Measurements from ENCODE around the gene MTRF1L. TPM values are rescaled to one million over a fixed set of nuclear protein-coding genes. Genes with fewer than 3 reads are reported as not detected.

MTRF1L gene
- total and polyA plus RNA-seq, 2 of the 8 experiments (the other 6 are each of a cell fraction or from before 2014, with no cell fraction given) = 4.5 to 26.5 TPM

- TF ChIP-seq, protein P1, sequence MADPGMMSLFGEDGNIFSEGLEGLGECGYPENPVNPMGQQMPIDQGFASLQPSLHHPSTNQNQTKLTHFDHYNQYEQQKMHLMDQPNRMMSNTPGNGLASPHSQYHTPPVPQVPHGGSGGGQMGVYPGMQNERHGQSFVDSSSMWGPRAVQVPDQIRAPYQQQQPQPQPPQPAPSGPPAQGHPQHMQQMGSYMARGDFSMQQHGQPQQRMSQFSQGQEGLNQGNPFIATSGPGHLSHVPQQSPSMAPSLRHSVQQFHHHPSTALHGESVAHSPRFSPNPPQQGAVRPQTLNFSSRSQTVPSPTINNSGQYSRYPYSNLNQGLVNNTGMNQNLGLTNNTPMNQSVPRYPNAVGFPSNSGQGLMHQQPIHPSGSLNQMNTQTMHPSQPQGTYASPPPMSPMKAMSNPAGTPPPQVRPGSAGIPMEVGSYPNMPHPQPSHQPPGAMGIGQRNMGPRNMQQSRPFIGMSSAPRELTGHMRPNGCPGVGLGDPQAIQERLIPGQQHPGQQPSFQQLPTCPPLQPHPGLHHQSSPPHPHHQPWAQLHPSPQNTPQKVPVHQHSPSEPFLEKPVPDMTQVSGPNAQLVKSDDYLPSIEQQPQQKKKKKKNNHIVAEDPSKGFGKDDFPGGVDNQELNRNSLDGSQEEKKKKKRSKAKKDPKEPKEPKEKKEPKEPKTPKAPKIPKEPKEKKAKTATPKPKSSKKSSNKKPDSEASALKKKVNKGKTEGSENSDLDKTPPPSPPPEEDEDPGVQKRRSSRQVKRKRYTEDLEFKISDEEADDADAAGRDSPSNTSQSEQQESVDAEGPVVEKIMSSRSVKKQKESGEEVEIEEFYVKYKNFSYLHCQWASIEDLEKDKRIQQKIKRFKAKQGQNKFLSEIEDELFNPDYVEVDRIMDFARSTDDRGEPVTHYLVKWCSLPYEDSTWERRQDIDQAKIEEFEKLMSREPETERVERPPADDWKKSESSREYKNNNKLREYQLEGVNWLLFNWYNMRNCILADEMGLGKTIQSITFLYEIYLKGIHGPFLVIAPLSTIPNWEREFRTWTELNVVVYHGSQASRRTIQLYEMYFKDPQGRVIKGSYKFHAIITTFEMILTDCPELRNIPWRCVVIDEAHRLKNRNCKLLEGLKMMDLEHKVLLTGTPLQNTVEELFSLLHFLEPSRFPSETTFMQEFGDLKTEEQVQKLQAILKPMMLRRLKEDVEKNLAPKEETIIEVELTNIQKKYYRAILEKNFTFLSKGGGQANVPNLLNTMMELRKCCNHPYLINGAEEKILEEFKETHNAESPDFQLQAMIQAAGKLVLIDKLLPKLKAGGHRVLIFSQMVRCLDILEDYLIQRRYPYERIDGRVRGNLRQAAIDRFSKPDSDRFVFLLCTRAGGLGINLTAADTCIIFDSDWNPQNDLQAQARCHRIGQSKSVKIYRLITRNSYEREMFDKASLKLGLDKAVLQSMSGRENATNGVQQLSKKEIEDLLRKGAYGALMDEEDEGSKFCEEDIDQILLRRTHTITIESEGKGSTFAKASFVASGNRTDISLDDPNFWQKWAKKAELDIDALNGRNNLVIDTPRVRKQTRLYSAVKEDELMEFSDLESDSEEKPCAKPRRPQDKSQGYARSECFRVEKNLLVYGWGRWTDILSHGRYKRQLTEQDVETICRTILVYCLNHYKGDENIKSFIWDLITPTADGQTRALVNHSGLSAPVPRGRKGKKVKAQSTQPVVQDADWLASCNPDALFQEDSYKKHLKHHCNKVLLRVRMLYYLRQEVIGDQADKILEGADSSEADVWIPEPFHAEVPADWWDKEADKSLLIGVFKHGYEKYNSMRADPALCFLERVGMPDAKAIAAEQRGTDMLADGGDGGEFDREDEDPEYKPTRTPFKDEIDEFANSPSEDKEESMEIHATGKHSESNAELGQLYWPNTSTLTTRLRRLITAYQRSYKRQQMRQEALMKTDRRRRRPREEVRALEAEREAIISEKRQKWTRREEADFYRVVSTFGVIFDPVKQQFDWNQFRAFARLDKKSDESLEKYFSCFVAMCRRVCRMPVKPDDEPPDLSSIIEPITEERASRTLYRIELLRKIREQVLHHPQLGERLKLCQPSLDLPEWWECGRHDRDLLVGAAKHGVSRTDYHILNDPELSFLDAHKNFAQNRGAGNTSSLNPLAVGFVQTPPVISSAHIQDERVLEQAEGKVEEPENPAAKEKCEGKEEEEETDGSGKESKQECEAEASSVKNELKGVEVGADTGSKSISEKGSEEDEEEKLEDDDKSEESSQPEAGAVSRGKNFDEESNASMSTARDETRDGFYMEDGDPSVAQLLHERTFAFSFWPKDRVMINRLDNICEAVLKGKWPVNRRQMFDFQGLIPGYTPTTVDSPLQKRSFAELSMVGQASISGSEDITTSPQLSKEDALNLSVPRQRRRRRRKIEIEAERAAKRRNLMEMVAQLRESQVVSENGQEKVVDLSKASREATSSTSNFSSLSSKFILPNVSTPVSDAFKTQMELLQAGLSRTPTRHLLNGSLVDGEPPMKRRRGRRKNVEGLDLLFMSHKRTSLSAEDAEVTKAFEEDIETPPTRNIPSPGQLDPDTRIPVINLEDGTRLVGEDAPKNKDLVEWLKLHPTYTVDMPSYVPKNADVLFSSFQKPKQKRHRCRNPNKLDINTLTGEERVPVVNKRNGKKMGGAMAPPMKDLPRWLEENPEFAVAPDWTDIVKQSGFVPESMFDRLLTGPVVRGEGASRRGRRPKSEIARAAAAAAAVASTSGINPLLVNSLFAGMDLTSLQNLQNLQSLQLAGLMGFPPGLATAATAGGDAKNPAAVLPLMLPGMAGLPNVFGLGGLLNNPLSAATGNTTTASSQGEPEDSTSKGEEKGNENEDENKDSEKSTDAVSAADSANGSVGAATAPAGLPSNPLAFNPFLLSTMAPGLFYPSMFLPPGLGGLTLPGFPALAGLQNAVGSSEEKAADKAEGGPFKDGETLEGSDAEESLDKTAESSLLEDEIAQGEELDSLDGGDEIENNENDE (IDR thresholded peaks at IDR 0.05; ENCODE audit: insufficient replicate concordance, low read length) = no peak
- TF ChIP-seq POLR2AphosphoS5 (IDR thresholded peaks at IDR 0.05; ENCODE audit: low read depth, low read length) (no peak), YY1 (IDR thresholded peaks at IDR 0.05; ENCODE audit: low read depth, low read length) (no peak), CREB1 (IDR thresholded peaks at IDR 0.05) (no peak), BRCA1 (IDR thresholded peaks at IDR 0.05; ENCODE audit: low read depth, low read length) (no peak), ATF3 (IDR thresholded peaks at IDR 0.05; ENCODE audit: insufficient read depth, low read depth, low read length) (no peak), KDM5A (IDR thresholded peaks at IDR 0.05; ENCODE audit: low read length) (no peak), GABPA (IDR thresholded peaks at IDR 0.05; ENCODE audit: borderline replicate concordance, insufficient read depth, low read length) (no peak), SIX5 (IDR thresholded peaks at IDR 0.05; ENCODE audit: low read depth, low read length) (no peak), KDM4A (IDR thresholded peaks at IDR 0.05; ENCODE audit: low read depth, low read length, severe bottlenecking) (no peak), JUND (IDR thresholded peaks at IDR 0.05; ENCODE audit: low read length) (no peak), SRF (IDR thresholded peaks at IDR 0.05; ENCODE audit: low read depth, low read length) (no peak)
These were observed 60.8 kb downstream of the MTRF1L start (continued) for GRCh38 chr6:152941746-152942145.

All from H1 (cell line).